Panc1 (cell line): ENCODE results near the gene TMEM220. TPM values are rescaled to one million over a fixed set of nuclear protein-coding genes. Genes with fewer than 3 reads are reported as not detected.

ENCODE experiments used
- ATAC-seq: fragments of 200-7000 bp; cut with Tn5 transposase; 2 replicates; pipeline ENCODE4 v1.9.1; 2020; ENCODE audit warnings: mild to moderate bottlenecking, moderate library complexity
- BruUV-seq: library from RNA; stranded (reverse); fragments of 400-500 nt; replicated peaks from 2 replicates; lab custom pipeline; 2021; lab: Mats Ljungman, UMichigan
- CTCF ChIA-PET: fragments of 300-600 bp; sonication (Branson Sonifier 250); formaldehyde crosslinking; loops from one replicate; lab custom pipeline; 2022; ENCODE audit warnings: antibody characterized with exemption; lab: Charles Lee
- POLR2A ChIA-PET: fragments of 300-600 bp; sonication (Branson Sonifier 250); formaldehyde crosslinking; loops from one replicate; lab custom pipeline; 2022; ENCODE audit warnings: antibody characterized with exemption; lab: Charles Lee
- DNase-seq: peaks from one replicate; pipeline ENCODE4 v3.0.0-alpha.2; 2010; ENCODE audit warnings: low read depth, low spot score
- H3K27ac ChIP-seq: 2 replicates; pipeline ENCODE4 v1.5.1; 2011; ENCODE audit warnings: mild to moderate bottlenecking, low read length, inconsistent platforms
- H3K27me3 ChIP-seq: fragments of 200-500 bp; sonication (Bioruptor generic); 2 replicates; pipeline ENCODE4 v1.6.0; 2014; ENCODE audit warnings: low read length, inconsistent platforms; ENCODE audit not compliant: control insufficient read depth, insufficient read depth
- H3K36me3 ChIP-seq: fragments of 200-500 bp; sonication (Bioruptor generic); 2 replicates; pipeline ENCODE4 v1.5.1; 2014; ENCODE audit warnings: inconsistent platforms, mild to moderate bottlenecking, low read length, moderate library complexity; ENCODE audit not compliant: control insufficient read depth, insufficient read depth
- H3K4me1 ChIP-seq: 2 replicates; pipeline ENCODE4 v1.5.1; 2011; ENCODE audit warnings: inconsistent platforms, mild to moderate bottlenecking, low read length, moderate library complexity; ENCODE audit not compliant: control insufficient read depth, insufficient read depth
- H3K4me3 ChIP-seq, 2 experiments: 2 replicates each; pipeline ENCODE4 v1.5.1; 2011 to 2012; ENCODE audit warnings: low read depth in 2 of 2, low read length in 2 of 2, mild to moderate bottlenecking in 2 of 2, inconsistent platforms in 1 of 2, moderate library complexity in 1 of 2
- H3K9me3 ChIP-seq: fragments of 200-500 bp; sonication (Bioruptor generic); 2 replicates; pipeline ENCODE4 v1.5.1; 2014; ENCODE audit warnings: low read depth, mild to moderate bottlenecking, inconsistent platforms, low read length, moderate library complexity; ENCODE audit not compliant: control insufficient read depth, insufficient read depth
- CTCF ChIP-seq: fragments of 450-650 bp; IDR thresholded peaks from 2 replicates; pipeline ENCODE4 v1.5.1; 2017; ENCODE audit warnings: mild to moderate bottlenecking
- POLR2AphosphoS5 ChIP-seq: IDR thresholded peaks from 2 replicates; pipeline ENCODE4 v1.6.1; 2012; ENCODE audit warnings: mild to moderate bottlenecking, low read depth, low read length, moderate library complexity
- REST ChIP-seq, 2 experiments: IDR thresholded peaks; 2 replicates each; pipeline ENCODE4 v1.6.1; 2011 to 2012; ENCODE audit warnings: low read depth in 2 of 2, control low read depth in 1 of 2, low read length in 1 of 2, mild to moderate bottlenecking in 1 of 2, moderate library complexity in 1 of 2; ENCODE audit not compliant: insufficient read depth in 1 of 2
- SIN3A ChIP-seq: IDR thresholded peaks from 2 replicates; pipeline ENCODE4 v1.6.1; 2012; ENCODE audit warnings: low read depth, mild to moderate bottlenecking, low read length, moderate library complexity, borderline replicate concordance; ENCODE audit not compliant: insufficient read depth
- TCF7L2 ChIP-seq: IDR thresholded peaks from 2 replicates; pipeline ENCODE4 v1.6.1; 2011; ENCODE audit warnings: mild to moderate bottlenecking, low read depth, low read length, inconsistent platforms
- in situ Hi-C: cut with HindIII; loops from 2 replicates; pipeline ENCODE4 v1.10.0; 2016; ENCODE audit warnings: low sequenced_read_pairs, low pct_unique_long_range_greater_than_20kb
- intact Hi-C: fragments of 100-400 bp; cut with micrococcal nuclease; formaldehyde crosslinking; loops from one replicate; pipeline ENCODE4 v1.10.0; 2022; ENCODE audit not compliant: unreplicated experiment
- total RNA-seq: library from RNA; stranded (reverse); gene quantifications from one replicate; pipeline ENCODE4 v1.2.1, GENCODE V29; 2021; ENCODE audit not compliant: unreplicated experiment

The TMEM220 gene
- total RNA-seq, 1 experiment from 2014 or later = 9.3 TPM

GRCh38 chr17:10776381-10776780, 46.6 kb upstream of the TMEM220 start:
- intact Hi-C loops = no loop called here
- no peak overlapping the region for H3K4me3 ChIP-seq
- BruUV-seq = no TSS peak
- H3K36me3 ChIP-seq = no peaks in the 10 kb centered on the region
- H3K9me3 ChIP-seq = no peaks in the 10 kb centered on the region
- H3K4me1 ChIP-seq = no peaks in the 10 kb centered on the region
- H3K27ac ChIP-seq = no peak overlapping the region
- ChIA-PET POLR2A (interaction anchor here (0.6 kb wide), 1 partner anchor 523 kb away, joined by 3 read pairs; no protein-coding TSS in a partner anchor), CTCF (no interaction called here)
- no peak for ATAC-seq
- in situ Hi-C loops = no loop called here
- no peak for DNase-seq
- no peaks in the 10 kb centered on the region for H3K27me3 ChIP-seq
- TF ChIP-seq REST (IDR thresholded peaks at IDR 0.05; ENCODE audit: insufficient read depth in 1 of 2, low read depth in 2 of 2, low read length in 1 of 2) (no peak), CTCF (no peak), TCF7L2 (no peak), POLR2AphosphoS5 (no peak), SIN3A (no peak)

GRCh38 chr17:10775740-10776356, 46.0 kb upstream of the TMEM220 start:
- Histone ChIP-seq H3K27me3 (no peaks in the 10 kb centered on the region), H3K27ac (no peak overlapping the region), H3K4me1 (no peaks in the 10 kb centered on the region), H3K4me3 (no peak overlapping the region), H3K9me3 (no peaks in the 10 kb centered on the region), H3K36me3 (no peaks in the 10 kb centered on the region)
- no peak for ATAC-seq
- intact Hi-C loops = no loop called here
- in situ Hi-C loops = no loop called here
- POLR2A ChIA-PET = no interaction called here
- CTCF ChIA-PET = no interaction called here
- BruUV-seq = no TSS peak
- no peak for DNase-seq
- no peak for TF ChIP-seq SIN3A
- TF ChIP-seq TCF7L2 = no peak
- TF ChIP-seq CTCF = no peak
- no peak for TF ChIP-seq POLR2AphosphoS5
- TF ChIP-seq REST (IDR thresholded peaks at IDR 0.05; ENCODE audit: insufficient read depth in 1 of 2, low read depth in 2 of 2, low read length in 1 of 2) = no peak
